ENCODE results near the gene PAPLN.

Gene PAPLN

GRCh38 chr14:73232984-73233383, 4.3 kb upstream of the PAPLN start:
- TF ChIP-seq, protein P1, sequence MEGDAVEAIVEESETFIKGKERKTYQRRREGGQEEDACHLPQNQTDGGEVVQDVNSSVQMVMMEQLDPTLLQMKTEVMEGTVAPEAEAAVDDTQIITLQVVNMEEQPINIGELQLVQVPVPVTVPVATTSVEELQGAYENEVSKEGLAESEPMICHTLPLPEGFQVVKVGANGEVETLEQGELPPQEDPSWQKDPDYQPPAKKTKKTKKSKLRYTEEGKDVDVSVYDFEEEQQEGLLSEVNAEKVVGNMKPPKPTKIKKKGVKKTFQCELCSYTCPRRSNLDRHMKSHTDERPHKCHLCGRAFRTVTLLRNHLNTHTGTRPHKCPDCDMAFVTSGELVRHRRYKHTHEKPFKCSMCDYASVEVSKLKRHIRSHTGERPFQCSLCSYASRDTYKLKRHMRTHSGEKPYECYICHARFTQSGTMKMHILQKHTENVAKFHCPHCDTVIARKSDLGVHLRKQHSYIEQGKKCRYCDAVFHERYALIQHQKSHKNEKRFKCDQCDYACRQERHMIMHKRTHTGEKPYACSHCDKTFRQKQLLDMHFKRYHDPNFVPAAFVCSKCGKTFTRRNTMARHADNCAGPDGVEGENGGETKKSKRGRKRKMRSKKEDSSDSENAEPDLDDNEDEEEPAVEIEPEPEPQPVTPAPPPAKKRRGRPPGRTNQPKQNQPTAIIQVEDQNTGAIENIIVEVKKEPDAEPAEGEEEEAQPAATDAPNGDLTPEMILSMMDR (conservative IDR thresholded peaks at IDR 0.05): no peak
- no peak for TF ChIP-seq ZFX (IDR thresholded peaks at IDR 0.05)
- H3K27ac ChIP-seq: no peak overlapping the region

DNA sequence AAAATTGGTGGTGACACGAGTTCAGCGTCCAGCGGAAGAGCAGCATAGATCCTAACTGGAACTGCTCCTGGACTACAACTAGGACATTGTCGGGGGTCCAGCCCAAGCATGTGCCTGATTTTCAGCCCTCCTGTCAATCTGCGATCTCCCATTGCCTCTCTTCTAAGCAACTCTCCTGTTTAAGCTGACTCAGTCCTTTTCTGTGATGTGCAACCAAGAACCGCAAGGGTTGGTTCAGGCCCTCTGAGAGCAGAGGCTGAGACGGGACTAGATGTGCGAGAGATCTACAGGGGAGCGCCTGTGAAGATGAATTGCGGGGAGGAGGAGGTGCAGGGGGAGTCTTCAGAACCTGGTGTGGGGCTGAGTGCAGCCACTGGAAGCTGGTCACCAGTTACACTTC, 3.7 kb upstream of the PAPLN start:
- no peak overlapping the region for H3K27ac ChIP-seq
- no peak for TF ChIP-seq ZFX (IDR thresholded peaks at IDR 0.05)
- TF ChIP-seq, protein P1 (conservative IDR thresholded peaks at IDR 0.05): no peak

DNA sequence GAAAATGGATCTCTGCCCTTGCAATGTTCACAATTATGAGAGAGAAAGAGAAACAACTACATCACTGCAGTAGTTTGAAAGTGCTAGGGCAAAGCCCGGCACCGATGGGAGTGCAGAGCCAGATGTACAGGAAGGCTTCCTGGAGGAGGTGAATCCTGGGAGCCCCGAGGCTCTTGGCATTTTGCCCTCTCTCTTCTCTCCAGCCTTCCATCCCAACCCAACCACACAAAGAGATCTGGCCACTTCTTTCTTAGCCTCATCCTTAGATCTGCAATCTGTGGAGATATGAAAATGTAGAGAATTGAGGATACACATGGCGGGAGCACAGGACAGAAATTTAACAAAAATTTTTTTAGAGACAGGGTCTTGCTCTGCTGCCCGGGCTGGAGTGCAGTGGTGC, 3.3 kb upstream of the PAPLN start:
- TF ChIP-seq, protein P1 (conservative IDR thresholded peaks at IDR 0.05): no peak
- no peak for TF ChIP-seq ZFX (IDR thresholded peaks at IDR 0.05)
- no peak overlapping the region for H3K27ac ChIP-seq

GRCh38 chr14:73234586-73235394, 2.5 kb upstream of the PAPLN start:
- TF ChIP-seq ZFX (IDR thresholded peaks at IDR 0.05): no peak
- TF ChIP-seq, protein P1 (conservative IDR thresholded peaks at IDR 0.05): no peak
- H3K27ac ChIP-seq: no peak overlapping the region

DNA sequence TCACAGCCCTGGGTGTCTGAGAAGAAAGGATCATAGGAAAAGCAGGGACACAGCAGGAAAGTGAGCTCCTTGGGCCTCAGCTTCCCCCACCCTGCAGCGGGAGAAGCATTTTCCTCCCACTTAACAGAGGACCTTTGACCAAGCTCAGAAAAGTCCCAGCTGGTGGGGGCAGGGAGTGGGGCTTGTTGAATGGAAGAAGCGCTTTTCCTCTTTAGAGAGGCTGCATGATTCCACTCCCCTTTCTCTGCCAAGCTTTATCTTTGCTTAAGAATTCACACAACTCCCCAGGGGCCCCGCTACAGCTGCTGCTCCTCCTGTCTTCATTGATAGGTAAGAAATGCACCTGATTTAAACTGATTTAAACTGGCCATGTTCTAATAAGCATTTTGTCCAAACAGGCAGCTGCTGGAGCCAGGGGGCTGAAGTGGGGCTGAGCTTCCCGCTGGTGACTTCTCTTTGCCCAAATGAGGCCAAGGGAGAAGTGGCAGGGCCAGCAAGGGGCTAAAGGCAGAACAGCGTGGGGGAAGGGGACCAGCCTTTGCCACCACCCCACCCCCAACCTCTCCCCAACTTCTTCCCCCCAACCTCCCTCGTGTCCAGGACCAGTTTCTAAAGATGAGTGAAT, 1.7 kb upstream of the PAPLN start:
- no peak for TF ChIP-seq ZFX (IDR thresholded peaks at IDR 0.05)
- TF ChIP-seq, protein P1 (conservative IDR thresholded peaks at IDR 0.05): no peak
- H3K27ac ChIP-seq: no peak overlapping the region

DNA sequence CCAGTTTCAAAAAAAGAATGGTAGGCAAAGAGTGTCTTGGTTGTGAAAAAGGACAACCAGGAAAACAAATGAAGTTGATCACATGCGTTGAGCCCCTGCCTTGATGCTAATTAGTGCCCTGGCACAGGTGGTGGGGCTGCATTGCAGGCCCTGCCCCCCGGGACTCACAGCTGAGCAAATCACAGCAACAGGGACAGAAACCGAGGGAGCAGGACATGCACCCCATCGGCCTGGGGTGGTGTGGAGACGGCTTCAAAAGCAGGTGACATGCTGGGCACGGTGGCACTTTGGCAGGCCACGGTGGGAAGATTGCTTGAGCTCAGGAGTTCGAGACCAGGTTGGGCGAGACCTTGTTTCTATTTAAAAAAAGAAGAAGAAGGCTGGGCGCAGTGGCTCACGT, 1.1 kb upstream of the PAPLN start:
- no peak for TF ChIP-seq ZFX (IDR thresholded peaks at IDR 0.05)
- TF ChIP-seq, protein P1 (conservative IDR thresholded peaks at IDR 0.05): no peak
- no peak overlapping the region for H3K27ac ChIP-seq

- no peak overlapping the region for H3K27ac ChIP-seq
- TF ChIP-seq, protein P1 (conservative IDR thresholded peaks at IDR 0.05): no peak
- no peak for TF ChIP-seq ZFX (IDR thresholded peaks at IDR 0.05)
Observed at GRCh38 chr14:73236752-73237218, 521 bp upstream of the PAPLN start.

All from C4-2B (cell line).